ENCODE results near the gene ATP2B2.

ATP2B2 gene

DNA sequence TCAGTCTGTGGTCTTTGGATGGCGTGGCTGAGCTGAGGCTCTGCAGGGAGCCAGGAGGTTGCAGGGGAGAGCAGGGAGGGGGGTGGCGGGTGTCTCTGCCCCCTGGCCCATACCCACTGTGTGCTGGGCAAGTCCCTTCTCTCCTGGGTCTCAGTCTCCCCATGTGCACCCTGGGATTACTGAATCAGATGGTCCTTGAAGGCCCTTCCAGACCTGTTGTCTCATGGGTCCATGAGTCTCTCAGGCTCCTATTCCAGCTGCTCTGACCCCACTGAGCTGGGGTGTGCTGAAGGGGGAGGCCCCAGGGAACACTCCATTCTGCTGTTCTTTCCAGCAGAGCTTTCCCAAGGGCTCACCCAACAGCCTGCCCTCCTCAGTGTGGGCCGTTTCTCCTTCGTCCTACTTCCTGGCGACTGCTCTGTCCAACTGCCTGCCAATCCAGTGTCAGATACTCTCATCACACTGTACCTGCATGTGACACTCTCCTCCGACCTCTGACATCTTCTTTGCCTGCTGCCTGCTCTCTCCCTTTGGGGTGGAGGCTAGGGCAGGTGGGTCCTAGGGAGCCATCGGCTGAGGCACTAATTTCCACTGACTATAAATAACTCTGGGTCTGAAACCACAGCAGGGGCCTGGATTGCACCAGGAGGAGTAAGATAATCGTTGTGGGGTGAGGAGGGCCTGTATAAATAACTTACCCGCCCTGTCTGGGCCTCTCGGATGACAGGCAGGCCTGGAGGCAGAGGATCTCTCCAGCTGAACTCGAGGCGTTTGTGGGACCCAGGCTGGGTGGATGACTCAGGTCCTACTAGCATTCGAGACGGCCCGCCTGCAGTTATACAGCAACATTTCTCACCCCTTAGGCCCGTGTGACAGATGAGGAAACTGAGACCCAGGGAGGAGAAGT, 67.1 kb downstream of the ATP2B2 start:
- TF ChIP-seq, protein P1, sequence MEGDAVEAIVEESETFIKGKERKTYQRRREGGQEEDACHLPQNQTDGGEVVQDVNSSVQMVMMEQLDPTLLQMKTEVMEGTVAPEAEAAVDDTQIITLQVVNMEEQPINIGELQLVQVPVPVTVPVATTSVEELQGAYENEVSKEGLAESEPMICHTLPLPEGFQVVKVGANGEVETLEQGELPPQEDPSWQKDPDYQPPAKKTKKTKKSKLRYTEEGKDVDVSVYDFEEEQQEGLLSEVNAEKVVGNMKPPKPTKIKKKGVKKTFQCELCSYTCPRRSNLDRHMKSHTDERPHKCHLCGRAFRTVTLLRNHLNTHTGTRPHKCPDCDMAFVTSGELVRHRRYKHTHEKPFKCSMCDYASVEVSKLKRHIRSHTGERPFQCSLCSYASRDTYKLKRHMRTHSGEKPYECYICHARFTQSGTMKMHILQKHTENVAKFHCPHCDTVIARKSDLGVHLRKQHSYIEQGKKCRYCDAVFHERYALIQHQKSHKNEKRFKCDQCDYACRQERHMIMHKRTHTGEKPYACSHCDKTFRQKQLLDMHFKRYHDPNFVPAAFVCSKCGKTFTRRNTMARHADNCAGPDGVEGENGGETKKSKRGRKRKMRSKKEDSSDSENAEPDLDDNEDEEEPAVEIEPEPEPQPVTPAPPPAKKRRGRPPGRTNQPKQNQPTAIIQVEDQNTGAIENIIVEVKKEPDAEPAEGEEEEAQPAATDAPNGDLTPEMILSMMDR (IDR thresholded peaks at IDR 0.05; ENCODE audit: low read depth, low read length) = no peak
- TF ChIP-seq EZH2phosphoT487 (IDR thresholded peaks at IDR 0.05; ENCODE audit: low read depth) = no peak
- Histone ChIP-seq H4K20me1 (ENCODE audit: insufficient read depth, low read length) (no peaks in the 10 kb centered on the region), H3K27me3 (ENCODE audit: low read depth, low read length) (no peaks in the 10 kb centered on the region), H3K79me2 (ENCODE audit: low read length) (no peaks in the 10 kb centered on the region), H3K4me3 (ENCODE audit: low read length) (no peak overlapping the region), H3K9me3 (ENCODE audit: insufficient read depth, low read length) (no peaks in the 10 kb centered on the region), H2AFZ (ENCODE audit: low read depth, low read length) (no peak overlapping the region), H3K36me3 (replicated peaks; ENCODE audit: low read depth, low read length) (no peaks in the 10 kb centered on the region), H3K4me2 (ENCODE audit: low read length) (no peak overlapping the region), H3K27ac (ENCODE audit: low read length) (no peak overlapping the region), H3K4me1 (ENCODE audit: low read length) (peaks cover 6% of the 10 kb centered on the region; the same call in 1 of the 2 replicates), H3K9ac (ENCODE audit: low read length) (no peak overlapping the region)

DNA sequence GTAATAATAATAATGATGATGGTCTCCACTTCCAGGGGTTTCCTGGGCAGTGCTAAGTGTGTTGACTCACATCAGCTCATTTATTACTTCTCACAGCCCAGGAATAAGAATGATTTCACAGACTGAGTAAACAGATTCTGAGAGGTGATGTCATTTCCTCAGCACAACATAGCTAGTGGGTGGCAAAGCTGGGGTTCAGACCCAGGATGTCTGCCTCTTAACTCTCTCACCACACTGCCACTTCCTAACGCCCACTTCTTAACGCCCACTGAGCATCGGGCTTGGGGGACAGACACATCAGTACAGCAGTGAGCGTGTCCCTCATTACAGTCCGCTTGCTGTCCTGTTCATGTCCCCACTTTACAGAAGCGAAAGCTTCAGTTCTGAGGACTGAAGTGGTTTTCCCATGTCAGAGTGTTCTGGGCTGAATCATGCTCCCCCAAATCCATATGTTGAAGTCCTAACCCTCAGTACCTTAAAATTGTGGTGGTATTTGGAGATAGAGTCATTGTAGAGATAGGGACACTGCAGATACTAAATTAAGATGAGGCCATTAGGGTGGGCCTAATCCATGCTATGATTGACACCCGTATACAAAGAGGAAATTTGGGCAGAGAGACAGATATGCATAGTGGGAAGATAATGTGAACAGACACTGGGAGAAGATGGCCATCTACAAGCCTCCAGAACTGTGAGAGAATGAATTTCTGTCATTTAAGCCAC, 68.0 kb downstream of the ATP2B2 start:
- Histone ChIP-seq H3K27ac (ENCODE audit: low read length) (no peak overlapping the region), H3K27me3 (ENCODE audit: low read depth, low read length) (no peaks in the 10 kb centered on the region), H3K4me1 (ENCODE audit: low read length) (peaks cover 6% of the 10 kb centered on the region; the same call in 1 of the 2 replicates), H3K9ac (ENCODE audit: low read length) (no peak overlapping the region), H4K20me1 (ENCODE audit: insufficient read depth, low read length) (no peaks in the 10 kb centered on the region), H3K4me2 (ENCODE audit: low read length) (no peak overlapping the region), H3K36me3 (replicated peaks; ENCODE audit: low read depth, low read length) (no peaks in the 10 kb centered on the region), H3K9me3 (ENCODE audit: insufficient read depth, low read length) (no peaks in the 10 kb centered on the region), H2AFZ (ENCODE audit: low read depth, low read length) (no peak overlapping the region), H3K4me3 (ENCODE audit: low read length) (no peak overlapping the region), H3K79me2 (ENCODE audit: low read length) (no peaks in the 10 kb centered on the region)
- no peak for TF ChIP-seq EZH2phosphoT487 (IDR thresholded peaks at IDR 0.05; ENCODE audit: low read depth)
- TF ChIP-seq, protein P1 (IDR thresholded peaks at IDR 0.05; ENCODE audit: low read depth, low read length) = no peak

DNA sequence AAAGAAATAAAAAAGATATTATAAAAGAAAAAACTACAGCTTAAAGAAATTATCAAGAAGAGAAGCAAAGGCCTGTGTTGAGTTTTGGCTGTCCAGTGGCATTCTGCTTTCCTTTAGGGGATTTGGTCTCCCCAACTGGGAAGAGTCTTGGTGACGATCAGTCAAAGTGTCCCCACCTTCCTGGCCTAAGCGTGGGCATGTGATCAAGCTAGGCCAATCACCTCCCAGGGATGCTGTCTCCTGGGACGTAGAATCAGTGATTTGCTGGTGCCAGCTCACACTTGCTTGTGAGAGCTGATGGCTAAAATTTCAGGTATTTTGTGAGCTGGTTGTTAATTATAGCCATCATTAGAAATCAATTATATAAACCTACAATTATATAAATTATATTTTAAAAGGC, 69.5 kb downstream of the ATP2B2 start:
- H3K4me2 ChIP-seq (ENCODE audit: low read length) = no peak overlapping the region
- H3K27me3 ChIP-seq (ENCODE audit: low read depth, low read length) = no peaks in the 10 kb centered on the region
- no peak for TF ChIP-seq EZH2phosphoT487 (IDR thresholded peaks at IDR 0.05; ENCODE audit: low read depth)
- TF ChIP-seq, protein P1 (IDR thresholded peaks at IDR 0.05; ENCODE audit: low read depth, low read length) = no peak

DNA sequence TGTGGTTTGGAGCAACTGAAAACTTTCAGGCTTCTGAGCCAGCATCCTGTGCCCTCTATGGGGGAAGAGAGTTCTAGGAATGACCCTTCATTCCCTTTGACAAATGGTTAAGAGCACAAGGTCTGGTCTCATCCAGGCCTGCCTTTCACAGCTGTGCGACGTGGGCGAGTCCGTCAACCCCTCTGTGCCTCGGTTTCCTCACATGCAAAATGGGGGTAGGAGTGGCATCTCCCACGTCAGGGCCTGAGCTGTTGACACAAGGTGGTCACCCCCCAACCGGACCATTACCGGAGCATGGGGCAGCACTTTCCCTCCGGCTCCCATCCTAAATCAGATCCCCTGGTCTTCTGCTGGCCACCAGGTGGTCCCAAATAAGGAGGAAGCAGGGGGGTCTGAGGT, 70.4 kb downstream of the ATP2B2 start:
- H3K9ac ChIP-seq (ENCODE audit: low read length) = no peak overlapping the region
- no peak overlapping the region for H3K4me2 ChIP-seq (ENCODE audit: low read length)
- H2AFZ ChIP-seq (ENCODE audit: low read depth, low read length) = no peak overlapping the region
- no peaks in the 10 kb centered on the region for H3K4me1 ChIP-seq (ENCODE audit: low read length)
- H3K4me3 ChIP-seq (ENCODE audit: low read length) = no peak overlapping the region
- no peaks in the 10 kb centered on the region for H4K20me1 ChIP-seq (ENCODE audit: insufficient read depth, low read length)
- H3K79me2 ChIP-seq (ENCODE audit: low read length) = no peaks in the 10 kb centered on the region
- no peaks in the 10 kb centered on the region for H3K27me3 ChIP-seq (ENCODE audit: low read depth, low read length)
- H3K9me3 ChIP-seq (ENCODE audit: insufficient read depth, low read length) = no peaks in the 10 kb centered on the region
- H3K36me3 ChIP-seq (replicated peaks; ENCODE audit: low read depth, low read length) = no peaks in the 10 kb centered on the region
- TF ChIP-seq, protein P1 (IDR thresholded peaks at IDR 0.05; ENCODE audit: low read depth, low read length) = no peak
- TF ChIP-seq EZH2phosphoT487 (IDR thresholded peaks at IDR 0.05; ENCODE audit: low read depth) = no peak
- H3K27ac ChIP-seq (ENCODE audit: low read length) = no peak overlapping the region

More for the DNA sequence above, 69.5 kb downstream of the ATP2B2 start:
- H3K9ac ChIP-seq (ENCODE audit: low read length) = no peak overlapping the region
- no peak overlapping the region for H3K27ac ChIP-seq (ENCODE audit: low read length)
- no peaks in the 10 kb centered on the region for H3K36me3 ChIP-seq (replicated peaks; ENCODE audit: low read depth, low read length)
- no peak overlapping the region for H3K4me3 ChIP-seq (ENCODE audit: low read length)
- no peak overlapping the region for H2AFZ ChIP-seq (ENCODE audit: low read depth, low read length)
- no peaks in the 10 kb centered on the region for H4K20me1 ChIP-seq (ENCODE audit: insufficient read depth, low read length)
- H3K9me3 ChIP-seq (ENCODE audit: insufficient read depth, low read length) = no peaks in the 10 kb centered on the region
- no peaks in the 10 kb centered on the region for H3K79me2 ChIP-seq (ENCODE audit: low read length)
- H3K4me1 ChIP-seq (ENCODE audit: low read length) = peaks cover 6% of the 10 kb centered on the region; the same call in 1 of the 2 replicates
